Liver (tissue), 9 donors: Measurements from ENCODE around the gene DIAPH3. TPM values are rescaled to one million over a fixed set of nuclear protein-coding genes. Genes with fewer than 3 reads are reported as not detected.

Source experiments
- DNase-seq: peaks from one replicate; pipeline ENCODE4 v3.0.0-alpha.2; 2017; ENCODE audit warnings: low spot score
- H3K27ac ChIP-seq, 2 donors: one replicate each; pipeline ENCODE4 v1.7.0; 2013; ENCODE audit warnings: inconsistent platforms in 2 of 2, low read length in 2 of 2, control low read depth in 1 of 2, low read depth in 1 of 2, mild to moderate bottlenecking in 1 of 2
- H3K27me3 ChIP-seq, 4 donors: one replicate each; pipeline versions ENCODE4 v1.6.1 to v1.7.0; 2013; ENCODE audit warnings: low read length in 3 of 4, inconsistent platforms in 1 of 4, mild to moderate bottlenecking in 1 of 4, moderate library complexity in 1 of 4; ENCODE audit not compliant: control insufficient read depth in 4 of 4, insufficient read depth in 4 of 4
- H3K36me3 ChIP-seq, 4 donors: one replicate each; pipeline versions ENCODE4 v1.6.1 to v1.7.0; 2013; ENCODE audit warnings: low read length in 3 of 4, mild to moderate bottlenecking in 3 of 4, low read depth in 1 of 4, moderate library complexity in 1 of 4; ENCODE audit not compliant: control insufficient read depth in 4 of 4, insufficient read depth in 3 of 4
- H3K4me1 ChIP-seq, 4 donors: one replicate each; pipeline versions ENCODE4 v1.6.1 to v1.7.0; 2013; ENCODE audit warnings: low read length in 3 of 4, mild to moderate bottlenecking in 3 of 4, moderate library complexity in 1 of 4; ENCODE audit not compliant: control insufficient read depth in 4 of 4, insufficient read depth in 4 of 4
- H3K4me3 ChIP-seq, 3 donors: one replicate each; pipeline versions ENCODE4 v1.6.1 to v1.7.0; 2013; ENCODE audit warnings: low read length in 3 of 3, control low read depth in 1 of 3, low read depth in 1 of 3, mild to moderate bottlenecking in 1 of 3
- H3K9ac ChIP-seq, 2 donors: one replicate each; pipeline ENCODE4 v1.7.0; 2013; ENCODE audit warnings: low read length in 2 of 2, mild to moderate bottlenecking in 2 of 2, moderate library complexity in 2 of 2, control low read depth in 1 of 2, low read depth in 1 of 2
- H3K9me3 ChIP-seq, 4 donors: one replicate each; pipeline versions ENCODE4 v1.6.1 to v1.7.0; 2013; ENCODE audit warnings: low read length in 3 of 4; ENCODE audit not compliant: control insufficient read depth in 4 of 4
- EGR1 ChIP-seq, 2 donors: IDR thresholded peaks; 2 replicates each; pipeline ENCODE4 v1.6.1; 2016 to 2018; ENCODE audit warnings: antibody characterized with exemption in 2 of 2, low read depth in 2 of 2
- FOXA1 ChIP-seq: IDR thresholded peaks from 2 replicates; pipeline ENCODE4 v1.6.1; 2016; ENCODE audit warnings: antibody characterized with exemption
- FOXA2 ChIP-seq: IDR thresholded peaks from 2 replicates; pipeline ENCODE4 v1.6.1; 2016; ENCODE audit warnings: antibody characterized with exemption
- GABPA ChIP-seq, 2 donors: IDR thresholded peaks in 1 of 2; conservative IDR thresholded peaks in 1 of 2; 2 replicates each; pipeline ENCODE4 v1.6.1; 2016; ENCODE audit warnings: antibody characterized with exemption in 2 of 2, mild to moderate bottlenecking in 1 of 2, moderate library complexity in 1 of 2
- HNF4G ChIP-seq: IDR thresholded peaks from 2 replicates; pipeline ENCODE4 v1.6.1; 2016; ENCODE audit warnings: antibody characterized with exemption
- JUND ChIP-seq, 2 donors: IDR thresholded peaks; 2 replicates each; pipeline ENCODE4 v1.6.1; 2016; ENCODE audit warnings: antibody characterized with exemption in 2 of 2
- NR2F2 ChIP-seq: IDR thresholded peaks from 2 replicates; pipeline ENCODE4 v1.6.1; 2016; ENCODE audit warnings: antibody characterized with exemption
- RAD21 ChIP-seq, 2 donors: IDR thresholded peaks; 2 replicates each; pipeline ENCODE4 v1.6.1; 2016; ENCODE audit warnings: antibody characterized with exemption in 2 of 2, mild to moderate bottlenecking in 2 of 2
- RXRA ChIP-seq, 2 donors: IDR thresholded peaks; 2 replicates each; pipeline ENCODE4 v1.6.1; 2017 to 2018; ENCODE audit warnings: antibody characterized with exemption in 2 of 2, mild to moderate bottlenecking in 1 of 2
- SP1 ChIP-seq: IDR thresholded peaks from 2 replicates; pipeline ENCODE4 v1.6.1; 2018; ENCODE audit warnings: antibody characterized with exemption, mild to moderate bottlenecking
- WGBS: extraction: QIAGEN DNeasy Blood & Tissue Kit; methylation state at CpG from one replicate; pipeline ENCODE4 v1.1.7; 2013; 5-methylcytosine and 5-hydroxymethylcytosine counted together
- polyA plus RNA-seq, 2 donors: library from polyadenylated mRNA; stranded (reverse) in 1 of 2; unstranded in 1 of 2; fragments of 200-250 nt in 1 of 2; fragments of >200 nt in 1 of 2; fragmentation: Nextera tagmentation in 1 of 2; extraction: Ambion mirVana in 1 of 2; gene quantifications; one replicate each; pipeline versions ENCODE4 v1.2.1 to v1.2.3, GENCODE V29; 2013 to 2015
- total RNA-seq, 2 donors: library from RNA; depleted of rRNA; stranded (reverse); fragments of >200 nt; gene quantifications; one replicate each; pipeline ENCODE4 v1.2.3, GENCODE V29; 2014
- TF ChIP-seq, protein P1 (sequence below): IDR thresholded peaks from 2 replicates; pipeline ENCODE4 v1.6.1; 2016; ENCODE audit warnings: antibody characterized with exemption
- TF ChIP-seq, protein P2 (sequence below): IDR thresholded peaks from 2 replicates; pipeline ENCODE4 v1.6.1; 2016; ENCODE audit warnings: antibody characterized with exemption
- TF ChIP-seq, protein P3 (sequence below): fragments of 150-350 bp; IDR thresholded peaks from 2 replicates; pipeline ENCODE4 v1.5.1; 2017; ENCODE audit warnings: improper control_type of control experiment, low read depth, low read length; ENCODE audit not compliant: missing input control
- TF ChIP-seq, protein P4 (sequence below): IDR thresholded peaks from 2 replicates; pipeline ENCODE4 v1.6.1; 2016; ENCODE audit warnings: antibody characterized with exemption, mild to moderate bottlenecking
- donor health status: healthy.
- donor health status: healthy.
- donor health status: healthy.
- donor health status: healthy.
- donor health status: healthy.

The DIAPH3 gene
- total and polyA plus RNA-seq, 4 donors: 0.08 to 11.1 (median 0.27) TPM

DNA sequence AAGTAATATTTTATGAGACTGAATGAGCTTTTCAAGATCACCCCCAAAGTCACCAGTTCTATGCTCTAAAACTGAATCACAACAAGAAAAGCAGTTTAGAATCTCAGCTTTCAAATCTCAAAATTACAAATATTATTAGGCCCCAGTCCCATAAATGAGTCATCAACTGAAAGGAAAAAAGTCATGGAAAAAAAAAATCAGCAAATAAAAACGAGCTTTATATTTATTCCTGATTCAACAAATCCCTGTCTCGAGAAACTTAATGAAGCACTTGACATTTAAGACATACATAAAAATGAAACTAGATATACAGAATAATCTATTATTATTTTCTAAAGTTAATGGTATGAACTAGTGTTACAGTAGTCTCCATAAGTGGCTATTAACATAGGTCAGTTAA, 203.0 kb downstream of the DIAPH3 start:
- H3K27me3 ChIP-seq: no peaks in the 10 kb centered on the region
- no peak for TF ChIP-seq SP1
- no peak for TF ChIP-seq GABPA (IDR thresholded peaks at IDR 0.05 in 1 of 2, conservative IDR thresholded peaks at IDR 0.05 in 1 of 2)
- TF ChIP-seq FOXA2: no peak
- TF ChIP-seq HNF4G: no peak
- TF ChIP-seq, protein P1, sequence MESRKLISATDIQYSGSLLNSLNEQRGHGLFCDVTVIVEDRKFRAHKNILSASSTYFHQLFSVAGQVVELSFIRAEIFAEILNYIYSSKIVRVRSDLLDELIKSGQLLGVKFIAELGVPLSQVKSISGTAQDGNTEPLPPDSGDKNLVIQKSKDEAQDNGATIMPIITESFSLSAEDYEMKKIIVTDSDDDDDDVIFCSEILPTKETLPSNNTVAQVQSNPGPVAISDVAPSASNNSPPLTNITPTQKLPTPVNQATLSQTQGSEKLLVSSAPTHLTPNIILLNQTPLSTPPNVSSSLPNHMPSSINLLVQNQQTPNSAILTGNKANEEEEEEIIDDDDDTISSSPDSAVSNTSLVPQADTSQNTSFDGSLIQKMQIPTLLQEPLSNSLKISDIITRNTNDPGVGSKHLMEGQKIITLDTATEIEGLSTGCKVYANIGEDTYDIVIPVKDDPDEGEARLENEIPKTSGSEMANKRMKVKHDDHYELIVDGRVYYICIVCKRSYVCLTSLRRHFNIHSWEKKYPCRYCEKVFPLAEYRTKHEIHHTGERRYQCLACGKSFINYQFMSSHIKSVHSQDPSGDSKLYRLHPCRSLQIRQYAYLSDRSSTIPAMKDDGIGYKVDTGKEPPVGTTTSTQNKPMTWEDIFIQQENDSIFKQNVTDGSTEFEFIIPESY: no peak
- no peak for TF ChIP-seq NR2F2
- TF ChIP-seq RXRA (IDR thresholded peaks at IDR 0.05): no peak
- TF ChIP-seq, protein P2, sequence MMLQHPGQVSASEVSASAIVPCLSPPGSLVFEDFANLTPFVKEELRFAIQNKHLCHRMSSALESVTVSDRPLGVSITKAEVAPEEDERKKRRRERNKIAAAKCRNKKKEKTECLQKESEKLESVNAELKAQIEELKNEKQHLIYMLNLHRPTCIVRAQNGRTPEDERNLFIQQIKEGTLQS: no peak
- TF ChIP-seq EGR1 (IDR thresholded peaks at IDR 0.05; ENCODE audit: low read depth in 2 of 2): no peak
- TF ChIP-seq, protein P3, sequence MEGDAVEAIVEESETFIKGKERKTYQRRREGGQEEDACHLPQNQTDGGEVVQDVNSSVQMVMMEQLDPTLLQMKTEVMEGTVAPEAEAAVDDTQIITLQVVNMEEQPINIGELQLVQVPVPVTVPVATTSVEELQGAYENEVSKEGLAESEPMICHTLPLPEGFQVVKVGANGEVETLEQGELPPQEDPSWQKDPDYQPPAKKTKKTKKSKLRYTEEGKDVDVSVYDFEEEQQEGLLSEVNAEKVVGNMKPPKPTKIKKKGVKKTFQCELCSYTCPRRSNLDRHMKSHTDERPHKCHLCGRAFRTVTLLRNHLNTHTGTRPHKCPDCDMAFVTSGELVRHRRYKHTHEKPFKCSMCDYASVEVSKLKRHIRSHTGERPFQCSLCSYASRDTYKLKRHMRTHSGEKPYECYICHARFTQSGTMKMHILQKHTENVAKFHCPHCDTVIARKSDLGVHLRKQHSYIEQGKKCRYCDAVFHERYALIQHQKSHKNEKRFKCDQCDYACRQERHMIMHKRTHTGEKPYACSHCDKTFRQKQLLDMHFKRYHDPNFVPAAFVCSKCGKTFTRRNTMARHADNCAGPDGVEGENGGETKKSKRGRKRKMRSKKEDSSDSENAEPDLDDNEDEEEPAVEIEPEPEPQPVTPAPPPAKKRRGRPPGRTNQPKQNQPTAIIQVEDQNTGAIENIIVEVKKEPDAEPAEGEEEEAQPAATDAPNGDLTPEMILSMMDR: no peak
- TF ChIP-seq FOXA1: no peak
- no peak for TF ChIP-seq RAD21 (IDR thresholded peaks at IDR 0.05)
- TF ChIP-seq, protein P4, sequence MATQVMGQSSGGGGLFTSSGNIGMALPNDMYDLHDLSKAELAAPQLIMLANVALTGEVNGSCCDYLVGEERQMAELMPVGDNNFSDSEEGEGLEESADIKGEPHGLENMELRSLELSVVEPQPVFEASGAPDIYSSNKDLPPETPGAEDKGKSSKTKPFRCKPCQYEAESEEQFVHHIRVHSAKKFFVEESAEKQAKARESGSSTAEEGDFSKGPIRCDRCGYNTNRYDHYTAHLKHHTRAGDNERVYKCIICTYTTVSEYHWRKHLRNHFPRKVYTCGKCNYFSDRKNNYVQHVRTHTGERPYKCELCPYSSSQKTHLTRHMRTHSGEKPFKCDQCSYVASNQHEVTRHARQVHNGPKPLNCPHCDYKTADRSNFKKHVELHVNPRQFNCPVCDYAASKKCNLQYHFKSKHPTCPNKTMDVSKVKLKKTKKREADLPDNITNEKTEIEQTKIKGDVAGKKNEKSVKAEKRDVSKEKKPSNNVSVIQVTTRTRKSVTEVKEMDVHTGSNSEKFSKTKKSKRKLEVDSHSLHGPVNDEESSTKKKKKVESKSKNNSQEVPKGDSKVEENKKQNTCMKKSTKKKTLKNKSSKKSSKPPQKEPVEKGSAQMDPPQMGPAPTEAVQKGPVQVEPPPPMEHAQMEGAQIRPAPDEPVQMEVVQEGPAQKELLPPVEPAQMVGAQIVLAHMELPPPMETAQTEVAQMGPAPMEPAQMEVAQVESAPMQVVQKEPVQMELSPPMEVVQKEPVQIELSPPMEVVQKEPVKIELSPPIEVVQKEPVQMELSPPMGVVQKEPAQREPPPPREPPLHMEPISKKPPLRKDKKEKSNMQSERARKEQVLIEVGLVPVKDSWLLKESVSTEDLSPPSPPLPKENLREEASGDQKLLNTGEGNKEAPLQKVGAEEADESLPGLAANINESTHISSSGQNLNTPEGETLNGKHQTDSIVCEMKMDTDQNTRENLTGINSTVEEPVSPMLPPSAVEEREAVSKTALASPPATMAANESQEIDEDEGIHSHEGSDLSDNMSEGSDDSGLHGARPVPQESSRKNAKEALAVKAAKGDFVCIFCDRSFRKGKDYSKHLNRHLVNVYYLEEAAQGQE: no peak
- DNase-seq: no peak
- no peaks in the 10 kb centered on the region for H3K4me1 ChIP-seq
- H3K9me3 ChIP-seq: no peaks in the 10 kb centered on the region
- no peaks in the 10 kb centered on the region for H3K36me3 ChIP-seq
- H3K27ac ChIP-seq: no peak overlapping the region
- 82% methylated on average over 2 of the region's 2 CpGs for WGBS
- H3K9ac ChIP-seq: no peak overlapping the region
- no peak overlapping the region for H3K4me3 ChIP-seq

DNA sequence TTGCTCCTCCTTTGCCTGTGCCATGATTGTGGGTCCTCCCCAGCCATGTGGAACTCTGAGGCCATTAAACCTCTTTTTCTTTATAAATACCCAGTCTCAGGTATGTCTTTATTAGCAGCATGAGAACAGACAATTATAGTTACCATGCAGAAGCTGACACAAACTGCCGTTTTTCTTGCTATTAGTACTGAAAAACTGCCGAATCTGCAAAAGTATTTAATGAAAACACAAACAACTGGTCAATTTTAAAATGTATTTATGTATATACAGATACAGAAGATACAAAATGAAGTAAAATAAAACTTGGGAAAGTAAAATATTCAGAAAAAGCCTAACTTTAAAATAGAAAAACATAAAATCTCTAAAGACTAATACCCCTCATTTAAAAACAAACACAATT, 206.3 kb downstream of the DIAPH3 start:
- H3K36me3 ChIP-seq: no peaks in the 10 kb centered on the region
- no peak for TF ChIP-seq GABPA (IDR thresholded peaks at IDR 0.05 in 1 of 2, conservative IDR thresholded peaks at IDR 0.05 in 1 of 2)
- TF ChIP-seq JUND (IDR thresholded peaks at IDR 0.05): no peak
- H3K27ac ChIP-seq: no peak overlapping the region
- no peak for DNase-seq
- H3K9me3 ChIP-seq: peaks cover 0 to 2% (median 0%) of the 10 kb centered on the region in 4 donors
- H3K27me3 ChIP-seq: no peaks in the 10 kb centered on the region
- 97% methylated on average over 2 of the region's 2 CpGs for WGBS
- H3K4me1 ChIP-seq: no peaks in the 10 kb centered on the region
- no peak overlapping the region for H3K4me3 ChIP-seq
- no peak overlapping the region for H3K9ac ChIP-seq
